Astrocyte (in vitro differentiated cells and primary cell): ENCODE data around the gene ARIH1. TPM values are rescaled to one million over a fixed set of nuclear protein-coding genes. Genes with fewer than 3 reads are reported as not detected.

ENCODE experiments used
- DNase-seq: peaks from one replicate; pipeline ENCODE4 v3.0.0-alpha.2; 2010; ENCODE audit warnings: low read depth
- FAIRE-seq: peaks from 2 replicates; lab custom pipeline; 2011; peaks lifted over from hg19 to GRCh38; lab: Jason Lieb, UNC
- H2AFZ ChIP-seq: 2 replicates; pipeline ENCODE4 v1.6.0; 2012; ENCODE audit warnings: low read depth, low read length, inconsistent platforms
- H3K27ac ChIP-seq: 2 replicates; pipeline ENCODE4 v1.5.1; 2011; ENCODE audit warnings: low read depth, low read length, inconsistent platforms
- H3K27me3 ChIP-seq: 2 replicates; pipeline ENCODE4 v1.6.0; 2011; ENCODE audit warnings: low read length, inconsistent platforms; ENCODE audit not compliant: insufficient read depth
- H3K36me3 ChIP-seq: 2 replicates; pipeline ENCODE4 v1.5.1; 2011; ENCODE audit warnings: low read length, inconsistent platforms; ENCODE audit not compliant: insufficient read depth
- H3K4me1 ChIP-seq: 2 replicates; pipeline ENCODE4 v1.5.1; 2011; ENCODE audit warnings: low read length, inconsistent platforms; ENCODE audit not compliant: insufficient read depth
- H3K4me2 ChIP-seq: 2 replicates; pipeline ENCODE4 v1.6.0; 2012; ENCODE audit warnings: low read length, inconsistent platforms
- H3K4me3 ChIP-seq: 2 replicates; pipeline ENCODE4 v1.5.1; 2011; ENCODE audit warnings: low read depth, mild to moderate bottlenecking, low read length, inconsistent platforms; ENCODE audit not compliant: insufficient read depth
- H3K79me2 ChIP-seq: 2 replicates; pipeline ENCODE4 v1.6.0; 2012; ENCODE audit warnings: mild to moderate bottlenecking, low read length, inconsistent platforms; ENCODE audit not compliant: insufficient read depth
- H3K9ac ChIP-seq: 2 replicates; pipeline ENCODE4 v1.6.0; 2012; ENCODE audit warnings: mild to moderate bottlenecking, low read length, inconsistent platforms
- H3K9me3 ChIP-seq: 2 replicates; pipeline ENCODE4 v1.5.1; 2012; ENCODE audit warnings: low read depth, mild to moderate bottlenecking, low read length, inconsistent platforms; ENCODE audit not compliant: insufficient read depth
- H4K20me1 ChIP-seq: 2 replicates; pipeline ENCODE4 v1.6.0; 2012; ENCODE audit warnings: low read length, inconsistent platforms; ENCODE audit not compliant: insufficient read depth
- H3K27ac Mint-ChIP-seq: one replicate; pipeline ENCODE4 v1.8.0; 2021; ENCODE audit warnings: mild to moderate bottlenecking, mixed read lengths; ENCODE audit not compliant: unreplicated experiment
- H3K27me3 Mint-ChIP-seq: one replicate; pipeline ENCODE4 v1.8.0; 2021; ENCODE audit warnings: low read depth, mixed read lengths; ENCODE audit not compliant: unreplicated experiment
- H3K36me3 Mint-ChIP-seq: one replicate; pipeline ENCODE4 v1.8.0; 2021; ENCODE audit warnings: low read depth, mixed read lengths; ENCODE audit not compliant: unreplicated experiment
- H3K4me1 Mint-ChIP-seq: one replicate; pipeline ENCODE4 v1.8.0; 2021; ENCODE audit warnings: low read depth, mixed read lengths; ENCODE audit not compliant: unreplicated experiment
- H3K4me3 Mint-ChIP-seq: one replicate; pipeline ENCODE4 v1.8.0; 2021; ENCODE audit warnings: mild to moderate bottlenecking, moderate library complexity, mixed read lengths; ENCODE audit not compliant: unreplicated experiment
- H3K9me3 Mint-ChIP-seq: one replicate; pipeline ENCODE4 v1.8.0; 2021; ENCODE audit warnings: mild to moderate bottlenecking, mixed read lengths; ENCODE audit not compliant: unreplicated experiment
- CTCF ChIP-seq: IDR thresholded peaks from 2 replicates; pipeline ENCODE4 v1.5.1; 2011; ENCODE audit warnings: low read depth, mild to moderate bottlenecking, inconsistent platforms, low read length, moderate library complexity; ENCODE audit not compliant: insufficient read depth
- EZH2 ChIP-seq: IDR thresholded peaks from 2 replicates; pipeline ENCODE4 v1.6.1; 2012; ENCODE audit warnings: mild to moderate bottlenecking, low read length, inconsistent platforms; ENCODE audit not compliant: insufficient read depth
- total RNA-seq: library from RNA; stranded (reverse); gene quantifications from 2 replicates; pipeline ENCODE4 v1.2.1, GENCODE V29; 2021

ARIH1 gene
- total RNA-seq, 1 donor from 2014 or later = 212 TPM

GRCh38 chr15:72592097-72592496, 118.0 kb downstream of the ARIH1 start:
- no peak for FAIRE-seq
- peaks cover 4% of the 10 kb centered on the region for H3K4me1 ChIP-seq
- H3K79me2 ChIP-seq = no peaks in the 10 kb centered on the region
- H3K4me1 Mint-ChIP-seq = peaks cover 14% of the 10 kb centered on the region
- H3K27ac Mint-ChIP-seq = no peak overlapping the region
- H3K9me3 Mint-ChIP-seq = no peaks in the 10 kb centered on the region
- H3K27me3 ChIP-seq = no peaks in the 10 kb centered on the region
- DNase-seq = no peak
- no peak overlapping the region for H3K27ac ChIP-seq
- no peak overlapping the region for H3K4me2 ChIP-seq
- H3K9ac ChIP-seq = no peak overlapping the region
- H3K36me3 ChIP-seq = peaks cover 2% of the 10 kb centered on the region
- no peaks in the 10 kb centered on the region for H3K27me3 Mint-ChIP-seq
- H4K20me1 ChIP-seq = peaks cover 7% of the 10 kb centered on the region
- H3K36me3 Mint-ChIP-seq = peaks cover 7% of the 10 kb centered on the region
- no peak for TF ChIP-seq EZH2
- no peak for TF ChIP-seq CTCF
- no peak overlapping the region for H2AFZ ChIP-seq
- no peak overlapping the region for H3K4me3 ChIP-seq
- no peak overlapping the region for H3K4me3 Mint-ChIP-seq
- H3K9me3 ChIP-seq = no peaks in the 10 kb centered on the region

GRCh38 chr15:72592676-72593075, 118.5 kb downstream of the ARIH1 start:
- no peak overlapping the region for H3K4me3 Mint-ChIP-seq
- no peaks in the 10 kb centered on the region for H3K9me3 Mint-ChIP-seq
- Histone ChIP-seq H3K27ac (no peak overlapping the region), H3K9me3 (no peaks in the 10 kb centered on the region), H3K4me3 (no peak overlapping the region), H4K20me1 (peaks cover 7% of the 10 kb centered on the region), H2AFZ (no peak overlapping the region), H3K79me2 (no peaks in the 10 kb centered on the region), H3K36me3 (no peaks in the 10 kb centered on the region), H3K27me3 (no peaks in the 10 kb centered on the region), H3K4me1 (peaks cover 4% of the 10 kb centered on the region), H3K4me2 (no peak overlapping the region), H3K9ac (no peak overlapping the region)
- H3K27ac Mint-ChIP-seq = no peak overlapping the region
- no peak for TF ChIP-seq EZH2
- no peak for TF ChIP-seq CTCF
- DNase-seq (no peak), FAIRE-seq (no peak)
- peaks cover 2% of the 10 kb centered on the region for H3K36me3 Mint-ChIP-seq
- H3K4me1 Mint-ChIP-seq = peaks cover 16% of the 10 kb centered on the region
- H3K27me3 Mint-ChIP-seq = no peaks in the 10 kb centered on the region

GRCh38 chr15:72593838-72594237, 119.7 kb downstream of the ARIH1 start:
- Mint-ChIP-seq H3K9me3 (no peaks in the 10 kb centered on the region), H3K4me1 (peaks cover 16% of the 10 kb centered on the region), H3K27ac (no peak overlapping the region), H3K36me3 (no peaks in the 10 kb centered on the region), H3K27me3 (no peaks in the 10 kb centered on the region), H3K4me3 (no peak overlapping the region)
- no peak for FAIRE-seq
- no peak for DNase-seq
- H3K4me2 ChIP-seq = no peak overlapping the region
- no peak overlapping the region for H3K9ac ChIP-seq
- H3K27ac ChIP-seq = no peak overlapping the region
- no peak overlapping the region for H3K4me3 ChIP-seq
- H3K27me3 ChIP-seq = no peaks in the 10 kb centered on the region
- no peaks in the 10 kb centered on the region for H3K9me3 ChIP-seq
- TF ChIP-seq CTCF = no peak
- TF ChIP-seq EZH2 = no peak
- H3K36me3 ChIP-seq = no peaks in the 10 kb centered on the region
- no peaks in the 10 kb centered on the region for H3K79me2 ChIP-seq
- peaks cover 7% of the 10 kb centered on the region for H4K20me1 ChIP-seq
- H2AFZ ChIP-seq = no peak overlapping the region
- peaks cover 4% of the 10 kb centered on the region for H3K4me1 ChIP-seq
